Tibial nerve (tissue), 4 donors: ENCODE results near the gene SREBF2.

Experiments used
- EP300 ChIP-seq, 2 donors: sonication (generic); formaldehyde crosslinking; IDR thresholded peaks; one replicate each; pipeline ENCODE4 v1.6.1; 2017; ENCODE audit warnings: antibody characterized with exemption in 2 of 2, mild to moderate bottlenecking in 1 of 2
- POLR2A ChIP-seq, 2 donors: fragments of 450-650 bp; IDR thresholded peaks; one replicate each; pipeline ENCODE4 v1.6.1; 2017; ENCODE audit warnings: antibody characterized with exemption in 2 of 2, mild to moderate bottlenecking in 2 of 2, moderate library complexity in 2 of 2
- TF ChIP-seq, protein P1 (sequence below), 5 experiments: fragments of 200-600 bp in 3 of 5; fragments of 450-650 bp in 2 of 5; sonication (generic) in 3 of 5; IDR thresholded peaks; one replicate each; pipeline ENCODE4 v1.5.1; 2016 to 2019; ENCODE audit warnings: antibody characterized with exemption in 5 of 5, mild to moderate bottlenecking in 3 of 5, moderate library complexity in 2 of 5

DNA sequence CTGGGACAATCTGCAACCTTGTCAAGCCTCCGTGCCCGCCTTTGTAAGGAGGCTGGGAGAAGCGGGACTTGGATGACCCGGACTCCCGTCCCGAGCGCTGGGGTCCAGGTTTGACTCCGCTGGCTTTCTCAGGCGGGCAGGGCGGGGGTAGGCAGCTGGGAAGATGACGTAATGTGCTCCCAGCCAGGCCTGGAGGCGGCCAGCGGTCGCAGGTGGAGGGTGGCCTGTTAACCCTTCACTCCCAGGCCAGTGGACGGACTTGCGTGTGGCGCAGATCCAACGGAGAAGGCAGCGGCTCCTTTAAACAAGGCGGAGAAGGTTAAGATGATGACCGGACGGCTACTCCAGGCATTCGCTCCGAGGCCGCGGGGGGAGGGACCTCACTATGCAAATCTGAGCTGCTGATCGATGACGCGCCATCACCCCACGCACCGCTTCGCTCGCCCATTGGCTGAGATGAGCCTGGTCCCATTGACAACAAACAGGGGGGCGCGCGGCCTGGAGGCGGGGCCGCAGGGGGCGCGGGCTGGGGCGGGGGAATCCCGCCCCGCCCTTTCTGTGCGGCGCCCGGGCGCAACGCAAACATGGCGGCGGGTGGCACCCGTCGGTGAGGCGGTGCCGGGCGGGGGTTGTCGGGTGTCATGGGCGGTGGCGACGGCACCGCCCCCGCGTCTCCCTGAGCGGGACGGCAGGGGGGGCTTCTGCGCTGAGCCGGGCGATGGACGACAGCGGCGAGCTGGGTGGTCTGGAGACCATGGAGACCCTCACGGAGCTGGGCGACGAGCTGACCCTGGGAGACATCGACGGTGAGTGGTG, at the start of gene SREBF2:
- TF ChIP-seq, protein P1, sequence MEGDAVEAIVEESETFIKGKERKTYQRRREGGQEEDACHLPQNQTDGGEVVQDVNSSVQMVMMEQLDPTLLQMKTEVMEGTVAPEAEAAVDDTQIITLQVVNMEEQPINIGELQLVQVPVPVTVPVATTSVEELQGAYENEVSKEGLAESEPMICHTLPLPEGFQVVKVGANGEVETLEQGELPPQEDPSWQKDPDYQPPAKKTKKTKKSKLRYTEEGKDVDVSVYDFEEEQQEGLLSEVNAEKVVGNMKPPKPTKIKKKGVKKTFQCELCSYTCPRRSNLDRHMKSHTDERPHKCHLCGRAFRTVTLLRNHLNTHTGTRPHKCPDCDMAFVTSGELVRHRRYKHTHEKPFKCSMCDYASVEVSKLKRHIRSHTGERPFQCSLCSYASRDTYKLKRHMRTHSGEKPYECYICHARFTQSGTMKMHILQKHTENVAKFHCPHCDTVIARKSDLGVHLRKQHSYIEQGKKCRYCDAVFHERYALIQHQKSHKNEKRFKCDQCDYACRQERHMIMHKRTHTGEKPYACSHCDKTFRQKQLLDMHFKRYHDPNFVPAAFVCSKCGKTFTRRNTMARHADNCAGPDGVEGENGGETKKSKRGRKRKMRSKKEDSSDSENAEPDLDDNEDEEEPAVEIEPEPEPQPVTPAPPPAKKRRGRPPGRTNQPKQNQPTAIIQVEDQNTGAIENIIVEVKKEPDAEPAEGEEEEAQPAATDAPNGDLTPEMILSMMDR (IDR thresholded peaks at IDR 0.05), result no peak
- TF ChIP-seq POLR2A (IDR thresholded peaks at IDR 0.05) (peak; percentile 57 to 93), EP300 (IDR thresholded peaks at IDR 0.05) (peak; percentile 92 to 98)
